ENCODE results near the gene GAGE1. TPM values are rescaled to one million over a fixed set of nuclear protein-coding genes. Genes with fewer than 3 reads are reported as not detected.
A peak's percentile ranks its signal among the peaks of the same experiment; 100 is the strongest.

Gene GAGE1
- total and polyA plus RNA-seq, 2 of the 13 experiments (the other 11 are each of a cell fraction or from before 2014, with no cell fraction given), result not detected

DNA sequence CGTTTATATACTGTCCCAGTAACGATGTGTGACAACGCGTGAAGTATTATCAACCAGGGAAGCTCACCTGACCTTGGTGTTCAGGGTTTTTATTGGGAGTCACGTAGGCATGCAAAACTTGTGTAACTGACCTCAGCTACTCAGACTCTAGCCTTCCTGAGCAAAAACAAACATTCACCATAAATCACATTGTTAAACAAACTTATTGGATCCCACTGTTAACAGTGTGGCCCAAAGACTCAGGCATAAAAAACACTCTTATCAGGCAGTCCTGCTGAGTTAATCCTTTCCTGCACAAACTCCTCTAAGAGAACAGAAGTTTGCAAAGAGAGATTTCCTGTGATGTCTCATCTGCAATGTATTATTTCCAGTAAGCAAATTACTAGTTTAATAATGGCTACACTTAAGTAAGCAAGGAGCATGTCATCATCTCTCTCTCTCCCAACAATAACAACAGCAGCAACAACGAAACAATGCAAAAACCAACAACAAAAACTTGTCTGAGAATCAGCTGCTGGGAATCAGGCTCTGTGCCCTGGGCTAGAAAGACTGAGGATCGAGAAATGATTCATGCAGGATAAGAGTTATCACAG, 12.0 kb downstream of the GAGE1 start (continued):
- TF ChIP-seq, protein P1, sequence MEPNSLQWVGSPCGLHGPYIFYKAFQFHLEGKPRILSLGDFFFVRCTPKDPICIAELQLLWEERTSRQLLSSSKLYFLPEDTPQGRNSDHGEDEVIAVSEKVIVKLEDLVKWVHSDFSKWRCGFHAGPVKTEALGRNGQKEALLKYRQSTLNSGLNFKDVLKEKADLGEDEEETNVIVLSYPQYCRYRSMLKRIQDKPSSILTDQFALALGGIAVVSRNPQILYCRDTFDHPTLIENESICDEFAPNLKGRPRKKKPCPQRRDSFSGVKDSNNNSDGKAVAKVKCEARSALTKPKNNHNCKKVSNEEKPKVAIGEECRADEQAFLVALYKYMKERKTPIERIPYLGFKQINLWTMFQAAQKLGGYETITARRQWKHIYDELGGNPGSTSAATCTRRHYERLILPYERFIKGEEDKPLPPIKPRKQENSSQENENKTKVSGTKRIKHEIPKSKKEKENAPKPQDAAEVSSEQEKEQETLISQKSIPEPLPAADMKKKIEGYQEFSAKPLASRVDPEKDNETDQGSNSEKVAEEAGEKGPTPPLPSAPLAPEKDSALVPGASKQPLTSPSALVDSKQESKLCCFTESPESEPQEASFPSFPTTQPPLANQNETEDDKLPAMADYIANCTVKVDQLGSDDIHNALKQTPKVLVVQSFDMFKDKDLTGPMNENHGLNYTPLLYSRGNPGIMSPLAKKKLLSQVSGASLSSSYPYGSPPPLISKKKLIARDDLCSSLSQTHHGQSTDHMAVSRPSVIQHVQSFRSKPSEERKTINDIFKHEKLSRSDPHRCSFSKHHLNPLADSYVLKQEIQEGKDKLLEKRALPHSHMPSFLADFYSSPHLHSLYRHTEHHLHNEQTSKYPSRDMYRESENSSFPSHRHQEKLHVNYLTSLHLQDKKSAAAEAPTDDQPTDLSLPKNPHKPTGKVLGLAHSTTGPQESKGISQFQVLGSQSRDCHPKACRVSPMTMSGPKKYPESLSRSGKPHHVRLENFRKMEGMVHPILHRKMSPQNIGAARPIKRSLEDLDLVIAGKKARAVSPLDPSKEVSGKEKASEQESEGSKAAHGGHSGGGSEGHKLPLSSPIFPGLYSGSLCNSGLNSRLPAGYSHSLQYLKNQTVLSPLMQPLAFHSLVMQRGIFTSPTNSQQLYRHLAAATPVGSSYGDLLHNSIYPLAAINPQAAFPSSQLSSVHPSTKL (CRISPR knock-in tag; IDR thresholded peaks at IDR 0.05), result peak; percentile 81
- TF ChIP-seq NONO (IDR thresholded peaks at IDR 0.05) (no peak), NONO (CRISPR knock-in tag; conservative IDR thresholded peaks at IDR 0.05) (0 out of 2 replicates have a peak, but pooled peaks have one; percentile 17), GATA4 (IDR thresholded peaks at IDR 0.05; ENCODE audit: borderline replicate concordance, low read depth) (peak; percentile 34; the same call in 1 of the 2 replicates), SPEN (CRISPR knock-in tag; IDR thresholded peaks at IDR 0.05; ENCODE audit: low read depth) (peak; percentile 33; the same call in 1 of the 2 replicates), ZNF598 (CRISPR knock-in tag; IDR thresholded peaks at IDR 0.05; ENCODE audit: borderline replicate concordance) (no peak), FOXP1 (IDR thresholded peaks at IDR 0.05) (no peak), FOXP1 (CRISPR knock-in tag; IDR thresholded peaks at IDR 0.05) (peak; percentile 70), FOXA3 (CRISPR knock-in tag; IDR thresholded peaks at IDR 0.05) (0 out of 2 replicates have a peak, but pooled peaks have one; percentile 2), ERF (CRISPR knock-in tag; IDR thresholded peaks at IDR 0.05) (0 out of 2 replicates have a peak, but pooled peaks have one; percentile 21), HDAC1 (CRISPR knock-in tag; IDR thresholded peaks at IDR 0.05) (peak; percentile 39; the same call in 1 of the 2 replicates), SAP130 (CRISPR knock-in tag; IDR thresholded peaks at IDR 0.05; ENCODE audit: low read depth) (0 out of 2 replicates have a peak, but pooled peaks have one; percentile 13), ZNF20 (CRISPR knock-in tag; IDR thresholded peaks at IDR 0.05) (no peak), HOXA3 (CRISPR knock-in tag; IDR thresholded peaks at IDR 0.05) (peak; percentile 42; the same call in 1 of the 2 replicates), RARA (CRISPR knock-in tag; IDR thresholded peaks at IDR 0.05) (peak; percentile 59), PHF21A (CRISPR knock-in tag; IDR thresholded peaks at IDR 0.05) (peak; percentile 45; the same call in 1 of the 2 replicates), TCF7 (IDR thresholded peaks at IDR 0.05; ENCODE audit: low read depth) (peak; percentile 28), ZNF773 (CRISPR knock-in tag; IDR thresholded peaks at IDR 0.05; ENCODE audit: borderline replicate concordance) (no peak), ZNF749 (CRISPR knock-in tag; IDR thresholded peaks at IDR 0.05; ENCODE audit: borderline replicate concordance) (no peak)
- TF ChIP-seq, protein P2, sequence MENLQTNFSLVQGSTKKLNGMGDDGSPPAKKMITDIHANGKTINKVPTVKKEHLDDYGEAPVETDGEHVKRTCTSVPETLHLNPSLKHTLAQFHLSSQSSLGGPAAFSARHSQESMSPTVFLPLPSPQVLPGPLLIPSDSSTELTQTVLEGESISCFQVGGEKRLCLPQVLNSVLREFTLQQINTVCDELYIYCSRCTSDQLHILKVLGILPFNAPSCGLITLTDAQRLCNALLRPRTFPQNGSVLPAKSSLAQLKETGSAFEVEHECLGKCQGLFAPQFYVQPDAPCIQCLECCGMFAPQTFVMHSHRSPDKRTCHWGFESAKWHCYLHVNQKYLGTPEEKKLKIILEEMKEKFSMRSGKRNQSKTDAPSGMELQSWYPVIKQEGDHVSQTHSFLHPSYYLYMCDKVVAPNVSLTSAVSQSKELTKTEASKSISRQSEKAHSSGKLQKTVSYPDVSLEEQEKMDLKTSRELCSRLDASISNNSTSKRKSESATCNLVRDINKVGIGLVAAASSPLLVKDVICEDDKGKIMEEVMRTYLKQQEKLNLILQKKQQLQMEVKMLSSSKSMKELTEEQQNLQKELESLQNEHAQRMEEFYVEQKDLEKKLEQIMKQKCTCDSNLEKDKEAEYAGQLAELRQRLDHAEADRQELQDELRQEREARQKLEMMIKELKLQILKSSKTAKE (CRISPR knock-in tag; IDR thresholded peaks at IDR 0.05; ENCODE audit: borderline replicate concordance), result peak; percentile 17; the same call in 1 of the 2 replicates
- TF ChIP-seq, protein P3, sequence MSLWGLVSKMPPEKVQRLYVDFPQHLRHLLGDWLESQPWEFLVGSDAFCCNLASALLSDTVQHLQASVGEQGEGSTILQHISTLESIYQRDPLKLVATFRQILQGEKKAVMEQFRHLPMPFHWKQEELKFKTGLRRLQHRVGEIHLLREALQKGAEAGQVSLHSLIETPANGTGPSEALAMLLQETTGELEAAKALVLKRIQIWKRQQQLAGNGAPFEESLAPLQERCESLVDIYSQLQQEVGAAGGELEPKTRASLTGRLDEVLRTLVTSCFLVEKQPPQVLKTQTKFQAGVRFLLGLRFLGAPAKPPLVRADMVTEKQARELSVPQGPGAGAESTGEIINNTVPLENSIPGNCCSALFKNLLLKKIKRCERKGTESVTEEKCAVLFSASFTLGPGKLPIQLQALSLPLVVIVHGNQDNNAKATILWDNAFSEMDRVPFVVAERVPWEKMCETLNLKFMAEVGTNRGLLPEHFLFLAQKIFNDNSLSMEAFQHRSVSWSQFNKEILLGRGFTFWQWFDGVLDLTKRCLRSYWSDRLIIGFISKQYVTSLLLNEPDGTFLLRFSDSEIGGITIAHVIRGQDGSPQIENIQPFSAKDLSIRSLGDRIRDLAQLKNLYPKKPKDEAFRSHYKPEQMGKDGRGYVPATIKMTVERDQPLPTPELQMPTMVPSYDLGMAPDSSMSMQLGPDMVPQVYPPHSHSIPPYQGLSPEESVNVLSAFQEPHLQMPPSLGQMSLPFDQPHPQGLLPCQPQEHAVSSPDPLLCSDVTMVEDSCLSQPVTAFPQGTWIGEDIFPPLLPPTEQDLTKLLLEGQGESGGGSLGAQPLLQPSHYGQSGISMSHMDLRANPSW (CRISPR knock-in tag; IDR thresholded peaks at IDR 0.05; ENCODE audit: borderline replicate concordance), result 0 out of 2 replicates have a peak, but pooled peaks have one; percentile 38
- TF ChIP-seq, protein P4, sequence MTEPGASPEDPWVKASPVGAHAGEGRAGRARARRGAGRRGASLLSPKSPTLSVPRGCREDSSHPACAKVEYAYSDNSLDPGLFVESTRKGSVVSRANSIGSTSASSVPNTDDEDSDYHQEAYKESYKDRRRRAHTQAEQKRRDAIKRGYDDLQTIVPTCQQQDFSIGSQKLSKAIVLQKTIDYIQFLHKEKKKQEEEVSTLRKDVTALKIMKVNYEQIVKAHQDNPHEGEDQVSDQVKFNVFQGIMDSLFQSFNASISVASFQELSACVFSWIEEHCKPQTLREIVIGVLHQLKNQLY (CRISPR knock-in tag; IDR thresholded peaks at IDR 0.05), result peak; percentile 58; the same call in 1 of the 2 replicates

All from HepG2 (cell line).